Trophoblast cell (in vitro differentiated cells and primary cell): ENCODE results near the gene BANK1.
A peak's percentile ranks its signal among the peaks of the same experiment; 100 is the strongest.
"Not testable (repeated sequence)": the region's sequence is repeated elsewhere in the genome, so short reads cannot be mapped to it uniquely, and the experiment has no call there.

Source experiments
- DNase-seq, 2 donors: peaks; one replicate each; pipeline ENCODE4 v3.0.0-alpha.2; 2016
- H2AFZ ChIP-seq: 2 replicates; pipeline ENCODE4 v1.6.1; 2013; ENCODE audit warnings: low read length, moderate library complexity, mild to moderate bottlenecking; ENCODE audit not compliant: insufficient read depth, poor library complexity
- H2AK5ac ChIP-seq: 2 replicates; pipeline ENCODE4 v1.6.1; 2013; ENCODE audit warnings: mild to moderate bottlenecking, low read length
- H2BK120ac ChIP-seq: 2 replicates; pipeline ENCODE4 v1.6.1; 2013; ENCODE audit warnings: low read length, mild to moderate bottlenecking, moderate library complexity; ENCODE audit not compliant: insufficient read depth, poor library complexity
- H2BK12ac ChIP-seq: 2 replicates; pipeline ENCODE4 v1.6.1; 2013; ENCODE audit warnings: mild to moderate bottlenecking, low read length, moderate library complexity
- H2BK5ac ChIP-seq: 2 replicates; pipeline ENCODE4 v1.6.1; 2013; ENCODE audit warnings: low read length, low read depth, moderate library complexity, mild to moderate bottlenecking; ENCODE audit not compliant: poor library complexity
- H3K14ac ChIP-seq: 2 replicates; pipeline ENCODE4 v1.6.1; 2013; ENCODE audit warnings: mild to moderate bottlenecking, low read length
- H3K18ac ChIP-seq: 2 replicates; pipeline ENCODE4 v1.6.1; 2013; ENCODE audit warnings: mild to moderate bottlenecking, low read length
- H3K23ac ChIP-seq: 2 replicates; pipeline ENCODE4 v1.6.1; 2013; ENCODE audit warnings: low read length
- H3K27ac ChIP-seq: 2 replicates; pipeline ENCODE4 v1.5.1; 2013; ENCODE audit warnings: low read depth, mild to moderate bottlenecking, inconsistent platforms, low read length, moderate library complexity
- H3K27me3 ChIP-seq: 2 replicates; pipeline ENCODE4 v1.6.1; 2013; ENCODE audit warnings: inconsistent platforms, mild to moderate bottlenecking, low read length, moderate library complexity; ENCODE audit not compliant: insufficient read depth
- H3K36me3 ChIP-seq, 2 experiments: 1 replicate in 1 of 2; 2 replicates in 1 of 2; pipeline ENCODE4 v1.6.1; 2013; ENCODE audit warnings: low read length in 2 of 2, mild to moderate bottlenecking in 2 of 2, moderate library complexity in 1 of 2; ENCODE audit not compliant: insufficient read depth in 2 of 2, control insufficient read depth in 1 of 2
- H3K4ac ChIP-seq: 2 replicates; pipeline ENCODE4 v1.6.1; 2013; ENCODE audit warnings: low read depth, mild to moderate bottlenecking, low read length, moderate library complexity
- H3K4me1 ChIP-seq, 2 experiments: 1 replicate in 1 of 2; 2 replicates in 1 of 2; pipeline ENCODE4 v1.6.1; 2013; ENCODE audit warnings: low read length in 2 of 2, mild to moderate bottlenecking in 2 of 2, moderate library complexity in 1 of 2; ENCODE audit not compliant: insufficient read depth in 2 of 2, control insufficient read depth in 1 of 2
- H3K4me2 ChIP-seq: 2 replicates; pipeline ENCODE4 v1.6.1; 2013; ENCODE audit warnings: inconsistent platforms, mild to moderate bottlenecking, low read length, moderate library complexity
- H3K4me3 ChIP-seq: 2 replicates; pipeline ENCODE4 v1.5.1; 2013; ENCODE audit warnings: mild to moderate bottlenecking, low read depth, low read length, inconsistent platforms
- H3K79me1 ChIP-seq: one replicate; pipeline ENCODE4 v1.6.1; 2013; ENCODE audit warnings: low read length
- H3K79me2 ChIP-seq: 2 replicates; pipeline ENCODE4 v1.6.1; 2013; ENCODE audit warnings: low read length, mild to moderate bottlenecking; ENCODE audit not compliant: control insufficient read depth, insufficient read depth, poor library complexity
- H3K9ac ChIP-seq: 2 replicates; pipeline ENCODE4 v1.6.1; 2013; ENCODE audit warnings: mild to moderate bottlenecking, low read length
- H3K9me3 ChIP-seq: 2 replicates; pipeline ENCODE4 v1.6.1; 2013; ENCODE audit warnings: low read depth, mild to moderate bottlenecking, control low read depth, inconsistent platforms, low read length; ENCODE audit not compliant: insufficient read depth
- H4K12ac ChIP-seq: 2 replicates; pipeline ENCODE4 v1.6.1; 2013; ENCODE audit warnings: low read depth, mild to moderate bottlenecking, low read length, moderate library complexity
- H4K8ac ChIP-seq: 2 replicates; pipeline ENCODE4 v1.6.1; 2013; ENCODE audit warnings: low read depth, mild to moderate bottlenecking, low read length, moderate library complexity
- H4K91ac ChIP-seq: one replicate; pipeline ENCODE4 v1.6.1; 2013; ENCODE audit warnings: low read depth, mild to moderate bottlenecking, low read length, moderate library complexity
- WGBS: extraction: QIAGEN DNeasy Blood & Tissue Kit; methylation state at CpG from one replicate; pipeline ENCODE4 v1.1.7; 2013; ENCODE audit warnings: missing lambda C conversion rate; ENCODE audit not compliant: insufficient read length, insufficient coverage; ENCODE audit errors: extremely low coverage; 5-methylcytosine and 5-hydroxymethylcytosine counted together

BANK1 gene

DNA sequence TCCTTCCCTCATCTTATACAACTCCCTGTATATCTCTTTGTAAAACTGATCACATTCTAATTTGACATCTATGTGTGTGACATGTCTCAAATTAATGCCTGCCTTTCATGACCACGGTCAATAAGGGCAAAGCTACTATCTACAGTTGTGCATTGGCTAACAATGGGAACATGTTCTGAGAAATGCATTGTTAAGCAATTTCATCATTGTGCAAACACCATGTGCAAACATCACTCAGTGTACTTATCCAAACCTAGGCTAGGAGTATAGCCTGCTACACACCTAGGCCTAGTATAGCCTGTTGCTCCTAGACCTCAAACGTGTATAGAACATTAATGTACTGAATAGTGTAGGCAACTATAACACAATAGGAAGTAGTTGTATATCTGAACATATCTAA is 95.0 kb downstream of the BANK1 start:
- no peaks in the 10 kb centered on the region for H3K27me3 ChIP-seq
- H3K4me1 ChIP-seq = no peaks in the 10 kb centered on the region
- no peak overlapping the region for H2BK12ac ChIP-seq
- no peak overlapping the region for H3K4me3 ChIP-seq
- DNase-seq = peak in 1 of 2 donors; percentile 37
- H3K4me2 ChIP-seq = no peak overlapping the region
- H4K8ac ChIP-seq = no peak overlapping the region
- H2AFZ ChIP-seq = no peak overlapping the region
- no peak overlapping the region for H4K91ac ChIP-seq
- no peaks in the 10 kb centered on the region for H3K79me2 ChIP-seq
- H3K27ac ChIP-seq = no peak overlapping the region
- H3K14ac ChIP-seq = no peak overlapping the region
- WGBS = no CpG with 5 or more reads among the region's 2 CpGs
- H3K4ac ChIP-seq = no peak overlapping the region
- no peaks in the 10 kb centered on the region for H3K9me3 ChIP-seq
- no peaks in the 10 kb centered on the region for H3K79me1 ChIP-seq
- H3K23ac ChIP-seq = no peak overlapping the region
- H4K12ac ChIP-seq = no peak overlapping the region
- no peak overlapping the region for H2BK5ac ChIP-seq
- H3K9ac ChIP-seq = no peak overlapping the region
- no peak overlapping the region for H3K18ac ChIP-seq
- H2BK120ac ChIP-seq = no peak overlapping the region
- no peak overlapping the region for H2AK5ac ChIP-seq
- no peaks in the 10 kb centered on the region for H3K36me3 ChIP-seq

DNA sequence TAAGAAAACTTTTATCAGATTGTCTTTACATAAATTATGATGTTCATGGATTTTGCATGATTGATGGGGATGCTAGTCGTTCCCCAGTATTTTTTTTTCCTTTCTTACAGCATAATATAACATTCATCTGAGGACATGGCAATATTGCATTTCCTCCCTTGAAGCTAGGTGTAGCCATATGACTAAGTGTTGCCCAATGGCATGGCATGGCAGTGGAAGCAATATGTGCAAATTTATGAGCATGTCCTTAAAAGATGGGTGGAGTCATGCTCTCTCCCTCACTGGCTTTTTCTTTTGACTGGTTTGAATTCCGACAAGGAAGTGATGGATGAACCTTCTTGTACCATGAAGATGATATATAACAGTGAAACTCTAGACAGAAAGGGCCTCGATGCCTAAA is 96.3 kb downstream of the BANK1 start:
- Histone ChIP-seq H3K79me1 (no peaks in the 10 kb centered on the region), H3K79me2 (no peaks in the 10 kb centered on the region), H2BK5ac (no peak overlapping the region), H3K4me2 (no peak overlapping the region), H2BK120ac (no peak overlapping the region), H3K9ac (no peak overlapping the region), H3K27ac (no peak overlapping the region), H3K36me3 (no peaks in the 10 kb centered on the region), H2AFZ (no peak overlapping the region), H3K4me3 (no peak overlapping the region), H3K18ac (no peak overlapping the region), H2BK12ac (no peak overlapping the region), H3K23ac (no peak overlapping the region), H2AK5ac (no peak overlapping the region), H3K4me1 (no peaks in the 10 kb centered on the region), H3K4ac (no peak overlapping the region), H3K27me3 (no peaks in the 10 kb centered on the region), H4K91ac (no peak overlapping the region), H3K14ac (no peak overlapping the region), H3K9me3 (no peaks in the 10 kb centered on the region), H4K8ac (no peak overlapping the region), H4K12ac (no peak overlapping the region)
- no CpG with 5 or more reads among the region's 3 CpGs for WGBS
- no peak for DNase-seq

DNA sequence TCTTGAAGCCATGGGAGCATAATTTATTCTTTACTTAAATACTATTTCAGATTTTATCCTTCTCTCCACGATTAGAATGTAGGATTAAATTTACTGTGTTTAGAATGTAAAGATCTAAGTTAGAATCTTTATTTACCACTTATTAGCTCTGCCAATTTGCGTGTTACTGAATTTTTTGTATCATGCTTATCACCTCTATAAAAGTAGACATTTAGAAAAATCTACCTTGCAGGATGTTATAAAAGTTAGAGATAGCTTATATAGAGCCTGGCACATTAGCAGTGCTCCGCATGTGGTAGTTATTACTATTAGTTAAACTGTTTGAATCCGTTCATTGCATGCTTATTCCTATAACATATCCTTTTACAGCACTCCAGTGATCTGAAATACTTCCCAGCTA is 97.9 kb downstream of the BANK1 start:
- no peak overlapping the region for H3K4ac ChIP-seq
- H3K79me1 ChIP-seq = no peaks in the 10 kb centered on the region
- no peak overlapping the region for H3K4me2 ChIP-seq
- H3K14ac ChIP-seq = no peak overlapping the region
- H3K18ac ChIP-seq = no peak overlapping the region
- no peaks in the 10 kb centered on the region for H3K36me3 ChIP-seq
- H2AFZ ChIP-seq = no peak overlapping the region
- H3K27me3 ChIP-seq = no peaks in the 10 kb centered on the region
- DNase-seq = no peak
- H4K12ac ChIP-seq = no peak overlapping the region
- no peaks in the 10 kb centered on the region for H3K4me1 ChIP-seq
- no peaks in the 10 kb centered on the region for H3K9me3 ChIP-seq
- no peak overlapping the region for H3K23ac ChIP-seq
- no peak overlapping the region for H2AK5ac ChIP-seq
- no peak overlapping the region for H3K9ac ChIP-seq
- no peak overlapping the region for H4K8ac ChIP-seq
- H4K91ac ChIP-seq = no peak overlapping the region
- H3K79me2 ChIP-seq = no peaks in the 10 kb centered on the region
- no peak overlapping the region for H3K4me3 ChIP-seq
- no peak overlapping the region for H2BK12ac ChIP-seq
- no peak overlapping the region for H2BK120ac ChIP-seq
- no peak overlapping the region for H2BK5ac ChIP-seq
- H3K27ac ChIP-seq = no peak overlapping the region
- no CpG with 5 or more reads among the region's 4 CpGs for WGBS

DNA sequence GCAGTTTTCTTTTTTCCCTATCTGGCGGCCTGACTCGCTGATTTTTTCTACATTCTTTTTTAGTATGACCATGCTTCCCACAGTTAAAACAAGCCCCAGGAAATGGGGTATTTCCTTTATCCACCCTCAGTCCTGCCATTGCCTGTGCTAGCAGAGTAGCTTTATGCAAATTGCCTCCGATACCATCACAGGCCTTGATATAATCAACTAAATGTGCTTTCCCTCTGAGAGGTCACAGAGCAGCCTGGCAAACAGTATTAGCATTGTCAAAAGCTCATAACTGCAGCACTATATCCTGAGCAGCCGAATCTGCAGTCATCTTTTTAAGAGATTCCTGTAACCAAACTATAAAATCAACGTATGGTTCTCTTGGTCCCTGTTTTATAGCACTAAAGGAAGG is 115.0 kb downstream of the BANK1 start:
- H3K27ac ChIP-seq, H3K4ac ChIP-seq, H3K4me3 ChIP-seq, H2BK120ac ChIP-seq, H3K14ac ChIP-seq, H3K4me1 ChIP-seq, H3K79me1 ChIP-seq, H2BK12ac ChIP-seq, H2BK5ac ChIP-seq, H3K27me3 ChIP-seq, H3K23ac ChIP-seq, H4K91ac ChIP-seq, H3K36me3 ChIP-seq, H4K8ac ChIP-seq, H3K9me3 ChIP-seq, DNase-seq, H3K79me2 ChIP-seq, H4K12ac ChIP-seq, H3K9ac ChIP-seq, H2AFZ ChIP-seq, H3K18ac ChIP-seq, H3K4me2 ChIP-seq, H2AK5ac ChIP-seq: not testable (repeated sequence)
- no CpG with 5 or more reads among the region's 5 CpGs for WGBS
